GM18909 (cell line): ENCODE results near the gene TGFB1I1.
"Not testable (repeated sequence)": the region's sequence is repeated elsewhere in the genome, so short reads cannot be mapped to it uniquely, and the experiment has no call there.

Source experiments
- ATAC-seq: cut with Tn5 transposase; IDR thresholded peaks from one replicate; pipeline ENCODE4 v1.9.1; 2021; ENCODE audit warnings: mild to moderate bottlenecking; ENCODE audit not compliant: unreplicated experiment, poor library complexity

TGFB1I1 gene

GRCh38 chr16:31485571-31485970 lies 13.6 kb downstream of the TGFB1I1 start:
- ATAC-seq: no peak

- no peak for ATAC-seq
These were observed 14.1 kb downstream of the TGFB1I1 start for GRCh38 chr16:31486045-31486444.

GRCh38 chr16:31487071-31487719 lies 15.2 kb downstream of the TGFB1I1 start:
- ATAC-seq: peak; percentile 13

- peak; percentile 90 for ATAC-seq
These were observed 15.9 kb downstream of the TGFB1I1 start for GRCh38 chr16:31487720-31488467.

GRCh38 chr16:31488468-31489297 lies 16.7 kb downstream of the TGFB1I1 start:
- ATAC-seq: no peak

GRCh38 chr16:31489298-31489564 lies 17.3 kb downstream of the TGFB1I1 start:
- no peak for ATAC-seq

DNA sequence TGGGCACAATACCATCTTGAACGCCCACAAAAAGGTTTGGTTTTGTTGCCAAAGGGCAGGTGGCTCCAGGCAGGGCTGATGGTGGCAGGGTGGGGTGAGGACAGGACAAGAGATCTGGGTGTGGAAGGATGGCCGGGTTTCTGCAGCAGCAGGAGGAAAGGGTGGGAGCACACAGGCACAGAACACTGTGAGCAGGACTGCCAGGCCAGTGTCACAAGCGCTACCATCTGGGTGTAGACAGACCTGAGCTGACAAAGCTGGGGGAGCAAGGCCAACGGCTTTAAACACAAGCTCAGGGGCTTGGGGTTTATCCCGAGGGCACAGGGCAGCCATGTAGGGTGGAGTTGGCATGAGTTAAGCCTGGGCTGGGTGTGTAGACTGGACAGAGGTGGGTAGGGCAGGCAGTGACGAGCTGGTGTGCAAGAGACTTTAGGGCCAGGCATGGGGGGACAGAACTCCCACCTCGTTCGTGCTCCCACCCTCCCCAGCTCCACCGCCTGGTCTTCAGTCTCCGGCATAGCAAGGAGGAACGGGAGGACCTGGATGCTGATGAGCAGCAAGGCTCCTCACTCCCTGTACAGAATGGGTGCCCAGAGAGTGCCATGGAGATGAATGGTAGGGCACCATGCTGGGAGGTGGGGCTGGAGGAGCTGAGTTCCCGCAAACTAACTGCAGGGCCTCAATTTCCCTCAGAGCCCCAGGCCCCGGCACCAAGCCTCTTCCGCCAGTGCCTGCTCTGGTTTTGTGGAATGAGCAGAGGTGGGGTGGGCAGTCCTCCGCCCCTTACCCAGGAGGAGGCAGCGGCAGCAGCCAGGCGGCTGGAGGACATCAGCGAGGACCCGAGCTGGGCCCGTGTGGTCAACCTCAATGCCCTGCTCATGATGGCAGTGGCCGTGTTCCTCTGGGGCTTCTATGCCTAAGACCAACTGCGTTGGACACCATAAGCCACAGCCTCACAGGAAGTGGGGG lies 17.9 kb downstream of the TGFB1I1 start:
- ATAC-seq: no peak

DNA sequence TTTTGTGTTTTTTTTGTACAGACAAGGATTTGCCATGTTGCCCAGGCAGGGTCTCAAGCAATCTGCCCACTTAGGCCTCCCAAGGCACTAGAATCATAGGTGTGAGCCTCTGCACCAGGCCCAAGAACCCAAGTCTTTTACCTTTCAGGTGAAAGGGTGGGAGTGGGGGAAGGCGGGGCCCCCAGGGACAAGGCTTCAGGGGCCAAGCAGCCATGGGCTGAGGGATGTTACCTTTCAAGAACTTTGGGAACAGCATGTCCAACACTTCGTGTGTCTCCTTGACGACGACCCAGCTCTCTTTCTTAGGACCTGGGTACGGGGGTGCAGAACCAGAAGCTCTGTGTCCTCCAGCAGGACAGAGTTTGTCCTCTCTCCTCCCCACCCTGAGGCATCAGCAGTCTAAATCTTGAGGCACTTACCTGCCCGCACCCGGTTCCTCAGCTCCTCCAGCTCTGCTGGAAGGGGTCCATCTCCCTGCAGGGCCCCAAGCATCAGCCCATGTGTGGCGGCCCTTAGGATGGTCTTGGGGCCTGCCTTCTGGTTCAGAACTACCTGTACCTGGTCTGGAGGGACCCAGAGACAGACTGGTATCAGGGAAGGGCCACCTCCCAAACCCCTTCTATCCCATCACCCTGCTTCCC lies 19.9 kb downstream of the TGFB1I1 start:
- no peak for ATAC-seq

GRCh38 chr16:31493506-31494125 lies 21.7 kb downstream of the TGFB1I1 start:
- ATAC-seq: no peak

GRCh38 chr16:31496670-31497069 lies 24.7 kb downstream of the TGFB1I1 start:
- ATAC-seq: no peak

DNA sequence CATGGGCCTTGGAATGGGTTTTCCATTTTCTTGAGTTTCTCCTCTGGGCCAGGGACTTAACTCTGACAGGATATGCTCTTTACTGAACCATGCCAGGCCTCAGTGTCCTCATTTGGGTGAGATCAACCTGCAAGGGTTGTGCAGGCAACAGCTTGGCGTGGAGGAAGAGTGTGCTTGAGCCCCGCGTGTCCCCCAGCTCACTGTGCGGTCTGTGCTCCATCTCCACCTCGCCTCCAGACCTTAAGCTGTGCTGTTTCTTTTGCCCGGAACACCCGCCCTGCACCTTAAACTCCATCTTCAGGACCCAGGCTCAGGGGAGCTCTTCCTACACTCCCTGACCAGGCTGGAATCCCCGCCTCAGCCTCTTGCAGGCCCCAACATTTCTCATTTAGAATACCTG lies 26.5 kb downstream of the TGFB1I1 start:
- no peak for ATAC-seq

- no peak for ATAC-seq
These were observed 28.0 kb downstream of the TGFB1I1 start for GRCh38 chr16:31499928-31500327.

DNA sequence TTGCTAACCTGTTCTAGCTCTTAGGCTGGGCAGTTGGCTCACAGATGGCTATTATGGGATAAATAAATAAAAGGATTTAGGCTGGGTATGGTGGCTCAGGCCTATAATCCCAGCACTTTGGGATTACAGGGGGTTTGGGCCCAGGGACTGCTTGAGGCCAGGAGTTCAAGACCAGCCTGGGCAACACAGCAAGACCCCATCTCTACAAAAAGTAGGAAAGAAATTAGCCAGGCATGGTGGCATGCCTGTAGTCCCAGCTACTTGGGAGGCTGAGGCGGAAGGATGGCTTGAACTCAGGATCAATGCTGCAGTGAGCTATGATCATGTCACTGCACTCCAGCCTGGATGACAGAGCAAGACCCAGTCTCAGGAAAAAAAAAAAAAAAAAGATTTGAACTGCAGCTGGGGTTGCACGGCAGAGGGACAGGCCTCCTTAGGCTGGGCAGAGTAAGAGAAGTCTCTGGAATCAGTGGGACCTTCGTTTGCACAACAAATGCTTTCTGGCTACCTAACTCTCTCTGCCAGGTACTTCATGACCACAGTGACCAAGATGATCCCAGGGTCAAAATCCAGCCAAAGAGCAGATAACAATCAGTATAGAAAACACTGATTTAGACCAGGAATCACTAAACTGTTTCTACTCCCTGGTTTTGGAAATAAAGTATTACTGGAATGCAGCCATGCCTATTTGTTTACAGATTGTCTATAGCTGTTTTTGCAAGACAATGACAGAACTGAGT lies 29.4 kb downstream of the TGFB1I1 start:
- ATAC-seq: no peak

DNA sequence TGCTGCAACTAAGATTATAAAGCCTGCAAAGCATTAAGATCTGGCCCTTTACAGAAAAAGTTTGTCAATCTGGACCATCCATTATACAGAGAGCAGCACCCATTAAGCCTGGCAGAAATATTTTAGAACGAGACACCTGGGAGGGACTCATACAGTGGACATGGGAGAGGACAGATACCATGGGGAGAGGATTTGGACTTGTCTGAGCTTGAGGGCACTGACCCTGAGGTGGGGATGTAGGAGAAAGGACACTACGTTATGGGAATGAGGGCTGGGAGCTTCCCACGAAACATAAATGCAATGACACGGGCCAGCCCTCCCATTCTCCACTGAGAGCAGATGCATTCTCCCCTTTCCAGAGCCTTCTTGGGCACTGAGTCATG lies 30.0 kb downstream of the TGFB1I1 start:
- no peak for ATAC-seq

DNA sequence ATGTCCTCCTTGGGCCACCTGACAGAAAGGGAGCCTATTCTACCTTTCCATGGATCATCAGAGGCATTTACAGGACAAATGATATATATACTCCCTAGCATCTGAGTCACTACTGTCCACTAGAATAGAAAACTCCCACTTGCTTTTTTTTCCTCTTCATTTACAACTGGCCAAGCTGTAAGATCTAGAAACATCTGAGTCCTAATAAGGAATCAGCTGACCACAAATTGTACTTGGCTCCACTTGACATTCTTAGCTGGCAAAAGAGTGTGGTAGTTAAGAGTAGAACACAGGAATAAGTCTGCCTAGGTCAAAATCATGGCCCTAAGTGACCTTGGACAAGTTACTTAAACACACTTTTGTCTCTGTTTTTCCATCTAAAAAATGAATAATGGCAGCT lies 31.0 kb downstream of the TGFB1I1 start:
- no peak for ATAC-seq

- not testable (repeated sequence) for ATAC-seq
These were observed 31.6 kb downstream of the TGFB1I1 start for GRCh38 chr16:31503555-31503954.

- ATAC-seq: no peak
These were observed 32.2 kb downstream of the TGFB1I1 start for GRCh38 chr16:31504159-31504558.

DNA sequence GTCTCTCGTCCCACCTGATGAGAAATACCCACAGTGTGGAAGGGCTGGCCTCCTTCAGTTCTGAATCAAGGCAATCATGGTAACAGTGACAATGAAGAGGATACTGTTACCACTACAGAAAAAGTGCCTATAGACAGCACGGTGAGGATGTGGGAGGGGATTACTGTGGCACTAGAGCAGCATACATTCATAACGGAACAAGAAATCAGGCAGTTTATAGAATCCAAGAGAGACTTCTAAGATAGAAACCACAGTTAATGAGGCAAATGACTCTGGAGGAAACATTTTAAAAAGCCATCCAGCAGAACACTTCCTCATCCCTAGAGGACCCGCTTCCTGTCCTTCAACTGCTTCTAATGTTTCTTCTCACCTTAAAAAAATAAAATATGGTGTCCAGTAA lies 33.5 kb downstream of the TGFB1I1 start:
- ATAC-seq: peak; percentile 42

DNA sequence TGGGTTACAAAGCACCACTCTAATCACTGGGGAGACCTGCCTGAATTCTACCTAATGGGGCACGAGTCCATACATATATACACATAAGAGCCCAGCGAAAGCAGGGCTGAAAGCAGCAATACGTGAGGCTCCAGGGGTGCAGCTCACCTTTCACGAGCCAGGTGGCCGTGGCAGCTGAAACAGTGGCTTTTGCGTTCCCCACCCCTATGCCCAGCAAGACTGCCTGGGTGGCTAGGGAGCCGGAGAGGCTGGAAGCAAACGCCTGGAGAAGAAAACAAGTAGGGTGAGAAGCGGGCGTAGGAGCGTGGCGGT lies 35.6 kb downstream of the TGFB1I1 start:
- no peak for ATAC-seq
